ENCODE results near the gene CDH22.

Gene CDH22

DNA sequence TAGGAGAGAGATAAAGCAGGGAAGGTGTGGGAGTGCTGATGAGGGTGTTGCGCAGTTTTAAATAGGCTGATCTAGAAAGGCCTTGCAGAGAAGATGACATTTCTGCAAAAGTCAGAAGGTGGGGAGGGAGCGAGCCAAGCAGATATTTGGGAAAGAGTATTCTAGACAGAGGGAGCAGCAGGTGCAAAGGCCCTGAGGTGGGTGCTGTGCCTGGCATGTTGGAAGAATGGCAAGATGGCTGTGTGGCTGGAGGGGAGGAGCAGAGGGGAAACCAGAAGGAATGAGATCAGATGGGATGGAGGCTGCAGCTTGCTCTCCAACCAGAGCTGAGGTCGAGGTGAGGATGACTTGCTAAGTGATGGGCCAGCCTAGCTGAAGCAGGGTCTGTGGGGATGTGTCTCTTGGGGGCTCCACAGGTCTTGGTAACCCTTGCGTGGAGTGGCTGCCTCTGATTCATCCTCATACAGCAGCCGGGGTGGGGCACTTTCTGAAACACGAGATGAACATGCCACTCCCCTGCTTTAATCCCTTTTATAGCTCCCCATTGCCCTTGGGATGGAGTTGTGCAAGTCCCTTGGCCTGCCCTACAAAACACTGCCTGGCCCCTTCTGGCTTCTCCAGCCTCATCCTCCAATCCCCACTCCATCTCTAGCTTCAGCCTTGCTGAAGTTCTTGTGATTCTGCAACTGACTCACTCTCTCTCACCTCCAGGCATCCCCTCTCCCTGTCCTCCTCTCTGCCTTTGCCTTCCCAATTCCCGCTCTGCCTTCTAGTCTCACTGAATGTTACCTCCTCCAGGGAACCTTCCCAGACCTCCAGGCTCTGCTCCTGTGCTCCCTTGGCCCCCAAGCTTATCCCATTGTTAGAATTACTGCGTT lies 94.1 kb downstream of the CDH22 start:
- Histone ChIP-seq H3K36me3 (no peaks in the 10 kb centered on the region), H3K4me3 (no peak overlapping the region), H3K4me1 (no peaks in the 10 kb centered on the region), H3K4me2 (no peak overlapping the region), H3K27me3 (0 out of 22 replicates have a peak, but pooled peaks cover 0 to 5% (median 0%) of the 10 kb centered on the region in 11 experiments), H4K20me1 (peaks cover 0 to 20% (median 0%) of the 10 kb centered on the region in 11 experiments; a peak in 3 of 22 replicates), H3K27ac (no peak overlapping the region), H3K9me3 (replicated peaks in 1 of 11) (no peaks in the 10 kb centered on the region), H3K9ac (no peak overlapping the region)
- TF ChIP-seq Cebpa-rat (IDR thresholded peaks at IDR 0.05), result no peak

DNA sequence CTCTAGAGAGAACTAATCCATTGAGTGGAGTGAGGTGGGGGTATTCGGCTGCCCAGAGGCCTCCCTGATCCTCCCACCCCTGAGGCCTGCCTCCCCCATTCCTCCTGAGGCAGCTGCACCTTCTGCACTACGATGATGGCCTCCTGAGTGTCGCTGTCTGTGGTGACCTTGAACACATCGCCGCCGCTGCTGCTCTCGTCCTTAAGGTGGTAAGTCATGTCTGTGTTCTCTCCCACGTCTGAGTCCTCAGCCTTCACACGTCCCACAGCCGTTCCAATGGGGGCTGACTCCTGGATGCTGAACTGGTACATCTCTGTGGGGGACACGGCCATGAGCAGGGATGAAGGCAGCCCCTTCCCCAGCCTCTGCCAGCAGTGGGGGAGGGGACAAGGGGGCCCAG lies 95.4 kb downstream of the CDH22 start:
- no peak overlapping the region for H3K27ac ChIP-seq
- H3K9ac ChIP-seq, result no peak overlapping the region
- H3K4me1 ChIP-seq, result peaks cover 0 to 8% (median 2%) of the 10 kb centered on the region in 10 experiments; a peak in 8 of 20 replicates
- H3K9me3 ChIP-seq (replicated peaks in 1 of 11), result no peaks in the 10 kb centered on the region
- H4K20me1 ChIP-seq, result peaks cover 0 to 20% (median 0%) of the 10 kb centered on the region in 11 experiments; a peak in 2 of 22 replicates
- no peak overlapping the region for H3K4me2 ChIP-seq
- H3K36me3 ChIP-seq, result no peaks in the 10 kb centered on the region
- H3K27me3 ChIP-seq, result 0 out of 22 replicates have a peak, but pooled peaks cover 0 to 5% (median 0%) of the 10 kb centered on the region in 11 experiments
- no peak overlapping the region for H3K4me3 ChIP-seq
- no peak for TF ChIP-seq Cebpa-rat (IDR thresholded peaks at IDR 0.05)

DNA sequence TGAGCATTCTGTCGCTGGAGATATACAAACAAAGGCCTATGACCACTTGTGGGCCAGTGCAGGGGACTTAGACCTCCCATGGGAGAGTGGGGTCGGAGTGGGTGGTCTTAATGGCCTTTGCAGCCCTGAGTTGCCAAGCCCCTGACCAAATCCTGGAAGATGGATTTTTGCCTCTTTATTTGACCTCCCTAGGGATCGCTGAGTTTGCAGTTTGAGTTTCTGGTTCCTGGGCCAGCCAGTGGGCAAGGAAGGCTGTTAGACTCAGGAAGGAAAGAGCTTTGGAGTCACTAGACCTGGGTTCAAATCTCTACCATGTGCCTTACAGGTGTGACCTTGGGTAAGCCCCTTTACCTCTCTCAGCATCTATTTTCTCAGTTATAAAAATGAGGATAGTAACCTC lies 96.0 kb downstream of the CDH22 start:
- Histone ChIP-seq H3K4me1 (peaks cover 0 to 15% (median 6%) of the 10 kb centered on the region in 10 experiments; a peak in 11 of 20 replicates), H3K9me3 (replicated peaks in 1 of 11) (no peaks in the 10 kb centered on the region), H3K4me3 (no peak overlapping the region), H3K27ac (no peak overlapping the region), H3K4me2 (no peak overlapping the region), H3K27me3 (0 out of 22 replicates have a peak, but pooled peaks cover 0 to 6% (median 0%) of the 10 kb centered on the region in 11 experiments), H3K36me3 (no peaks in the 10 kb centered on the region), H4K20me1 (peaks cover 0 to 20% (median 0%) of the 10 kb centered on the region in 11 experiments; a peak in 2 of 22 replicates), H3K9ac (no peak overlapping the region)
- 0 out of 22 replicates have a peak, but pooled peaks of 1 of the 11 experiments have one; percentile 5 for TF ChIP-seq Cebpa-rat (IDR thresholded peaks at IDR 0.05)

DNA sequence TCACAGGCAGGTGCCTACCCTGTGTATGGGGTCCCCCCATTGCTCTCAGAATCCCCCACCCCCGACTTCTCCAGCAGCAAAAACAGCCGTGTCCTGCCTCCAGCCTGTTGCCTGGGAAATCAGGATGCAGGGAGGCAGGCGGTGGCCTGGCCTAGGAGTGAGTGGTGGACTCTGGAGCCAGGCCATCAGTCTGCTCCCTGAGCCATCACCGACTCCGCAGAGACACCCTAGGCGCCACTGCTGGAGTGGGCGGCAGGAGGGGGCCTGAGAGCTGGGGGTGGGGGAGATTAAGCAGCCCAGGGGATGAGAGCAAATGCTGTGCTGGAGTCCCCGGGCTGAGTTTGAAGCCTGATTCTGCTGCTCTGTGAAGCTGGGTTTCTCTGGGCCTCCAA lies 97.0 kb downstream of the CDH22 start:
- no peak overlapping the region for H3K4me2 ChIP-seq
- H3K27me3 ChIP-seq, result 0 out of 22 replicates have a peak, but pooled peaks cover 0 to 6% (median 0%) of the 10 kb centered on the region in 11 experiments
- H3K9me3 ChIP-seq (replicated peaks in 1 of 11), result no peaks in the 10 kb centered on the region
- H3K27ac ChIP-seq, result no peak overlapping the region
- H3K9ac ChIP-seq, result no peak overlapping the region
- TF ChIP-seq Cebpa-rat (IDR thresholded peaks at IDR 0.05), result no peak
- H3K4me1 ChIP-seq, result peaks cover 2 to 24% (median 16%) of the 10 kb centered on the region in 10 experiments
- peaks cover 0 to 20% (median 0%) of the 10 kb centered on the region in 11 experiments; a peak in 3 of 22 replicates for H4K20me1 ChIP-seq
- no peaks in the 10 kb centered on the region for H3K36me3 ChIP-seq
- no peak overlapping the region for H3K4me3 ChIP-seq

DNA sequence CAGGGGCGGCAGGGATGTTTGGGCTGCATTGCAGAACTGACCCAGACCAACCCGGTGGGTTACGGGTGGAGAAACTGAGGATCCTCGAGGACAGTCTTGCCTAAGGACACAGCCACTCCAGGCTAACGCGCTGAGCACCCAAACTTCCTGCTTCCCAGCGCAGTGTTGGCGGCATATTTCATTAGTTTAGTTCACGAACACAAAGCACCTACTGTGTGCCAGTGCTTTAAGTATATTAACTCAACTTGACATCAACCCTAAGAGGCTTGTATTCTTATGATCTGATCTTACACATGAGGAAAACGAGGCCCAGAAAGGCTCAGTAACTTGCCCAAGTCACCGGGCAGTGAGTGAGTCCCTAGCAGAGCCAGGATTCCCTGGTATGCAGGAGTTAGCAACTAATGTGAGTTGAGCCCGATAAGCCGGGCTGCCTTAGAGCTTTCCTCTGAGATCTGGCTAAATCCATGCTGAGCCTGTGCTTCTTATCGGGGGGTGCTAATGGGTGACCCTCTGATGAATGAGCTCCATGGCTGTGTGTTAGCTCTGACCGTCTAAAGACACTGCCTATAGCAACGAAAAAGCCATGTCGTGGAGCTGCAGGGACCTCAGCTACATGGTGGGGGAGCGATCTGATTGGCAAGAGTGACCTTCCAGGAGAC lies 97.5 kb downstream of the CDH22 start:
- Histone ChIP-seq H3K4me3 (no peak overlapping the region), H3K36me3 (no peaks in the 10 kb centered on the region), H3K9ac (no peak overlapping the region), H3K27me3 (0 out of 22 replicates have a peak, but pooled peaks cover 0 to 6% (median 0%) of the 10 kb centered on the region in 11 experiments), H3K27ac (no peak overlapping the region), H4K20me1 (peaks cover 0 to 21% (median 0%) of the 10 kb centered on the region in 11 experiments; a peak in 5 of 22 replicates), H3K4me2 (no peak overlapping the region), H3K4me1 (peaks cover 7 to 28% (median 21%) of the 10 kb centered on the region in 10 experiments), H3K9me3 (replicated peaks in 1 of 11) (no peaks in the 10 kb centered on the region)
- no peak for TF ChIP-seq Cebpa-rat (IDR thresholded peaks at IDR 0.05)

DNA sequence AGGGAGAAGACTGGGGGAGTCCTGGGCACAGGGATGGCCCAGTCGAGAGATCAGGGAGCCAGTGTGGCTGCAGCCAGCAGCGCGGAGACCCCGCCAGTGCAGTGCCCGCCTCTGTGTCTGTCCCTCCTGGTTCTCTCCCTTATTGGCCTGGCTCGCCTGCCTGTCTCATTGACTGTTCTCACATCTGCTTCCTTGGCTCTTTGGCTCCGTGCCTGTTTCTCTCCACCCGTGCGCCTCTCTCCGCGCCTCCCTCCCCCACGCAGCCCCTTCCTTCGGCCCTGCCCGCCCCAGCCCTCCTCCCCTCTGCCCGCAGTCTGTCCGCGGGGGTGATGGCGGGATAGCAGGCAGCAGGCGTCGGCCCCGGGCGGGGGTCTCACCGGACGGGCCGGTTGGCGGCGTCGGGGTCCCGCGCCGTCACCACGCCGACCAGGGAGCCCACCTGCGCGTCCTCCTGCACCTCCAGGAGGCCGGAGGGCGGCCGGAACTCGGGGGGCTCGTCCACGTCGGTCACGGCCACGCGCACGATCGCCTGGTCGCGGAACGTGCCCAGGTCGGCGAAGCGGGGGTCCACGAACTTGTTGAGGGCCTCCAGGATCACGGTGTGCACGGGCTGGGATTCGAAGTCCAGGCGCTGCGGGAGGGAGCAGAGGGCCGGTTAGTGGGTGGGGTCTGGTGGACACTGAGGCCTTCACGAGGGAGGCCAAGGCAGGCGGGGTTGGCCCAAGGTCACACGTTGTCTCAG lies 98.2 kb downstream of the CDH22 start:
- Histone ChIP-seq H4K20me1 (peaks cover 0 to 28% (median 0%) of the 10 kb centered on the region in 11 experiments; a peak in 4 of 22 replicates), H3K9ac (no peak overlapping the region), H3K4me3 (no peak overlapping the region), H3K9me3 (replicated peaks in 1 of 11) (no peaks in the 10 kb centered on the region), H3K36me3 (no peaks in the 10 kb centered on the region), H3K4me1 (peaks cover 14 to 35% (median 28%) of the 10 kb centered on the region in 10 experiments), H3K27me3 (0 out of 22 replicates have a peak, but pooled peaks cover 0 to 6% (median 0%) of the 10 kb centered on the region in 11 experiments), H3K27ac (no peak overlapping the region), H3K4me2 (no peak overlapping the region)
- no peak for TF ChIP-seq Cebpa-rat (IDR thresholded peaks at IDR 0.05)

DNA sequence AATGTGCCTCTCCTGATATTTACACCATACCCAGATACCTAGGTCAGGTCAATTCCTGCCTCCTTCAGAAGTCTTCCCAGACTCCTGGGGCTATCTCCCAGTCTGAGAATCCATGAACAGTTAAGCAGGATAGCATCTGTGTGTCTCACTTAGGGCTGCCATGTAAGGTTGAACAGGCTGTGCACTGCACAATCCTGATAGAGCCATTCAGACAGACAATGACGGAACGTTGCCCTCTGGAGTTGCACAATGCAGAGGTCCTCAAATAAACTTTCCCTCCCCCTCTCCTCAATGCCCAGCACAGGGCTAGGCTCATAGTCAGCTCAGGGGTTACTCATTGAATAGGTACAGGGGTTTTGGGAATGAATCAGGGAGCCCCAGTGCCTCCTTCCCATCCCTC lies 100.5 kb downstream of the CDH22 start:
- H3K4me2 ChIP-seq, result peak overlapping the region in 5 of 11 experiments; percentile 69 to 88 (median 82); a peak in 8 of 22 replicates
- peaks cover 21 to 58% (median 38%) of the 10 kb centered on the region in 10 experiments for H3K4me1 ChIP-seq
- no peak overlapping the region for H3K9ac ChIP-seq
- H3K36me3 ChIP-seq, result no peaks in the 10 kb centered on the region
- H3K4me3 ChIP-seq, result no peak overlapping the region
- peaks cover 0 to 22% (median 0%) of the 10 kb centered on the region in 11 experiments; a peak in 4 of 22 replicates for H4K20me1 ChIP-seq
- 0 out of 22 replicates have a peak, but pooled peaks cover 0 to 6% (median 0%) of the 10 kb centered on the region in 11 experiments for H3K27me3 ChIP-seq
- TF ChIP-seq Cebpa-rat (IDR thresholded peaks at IDR 0.05), result no peak
- H3K27ac ChIP-seq, result no peak overlapping the region
- no peaks in the 10 kb centered on the region for H3K9me3 ChIP-seq (replicated peaks in 1 of 11)

DNA sequence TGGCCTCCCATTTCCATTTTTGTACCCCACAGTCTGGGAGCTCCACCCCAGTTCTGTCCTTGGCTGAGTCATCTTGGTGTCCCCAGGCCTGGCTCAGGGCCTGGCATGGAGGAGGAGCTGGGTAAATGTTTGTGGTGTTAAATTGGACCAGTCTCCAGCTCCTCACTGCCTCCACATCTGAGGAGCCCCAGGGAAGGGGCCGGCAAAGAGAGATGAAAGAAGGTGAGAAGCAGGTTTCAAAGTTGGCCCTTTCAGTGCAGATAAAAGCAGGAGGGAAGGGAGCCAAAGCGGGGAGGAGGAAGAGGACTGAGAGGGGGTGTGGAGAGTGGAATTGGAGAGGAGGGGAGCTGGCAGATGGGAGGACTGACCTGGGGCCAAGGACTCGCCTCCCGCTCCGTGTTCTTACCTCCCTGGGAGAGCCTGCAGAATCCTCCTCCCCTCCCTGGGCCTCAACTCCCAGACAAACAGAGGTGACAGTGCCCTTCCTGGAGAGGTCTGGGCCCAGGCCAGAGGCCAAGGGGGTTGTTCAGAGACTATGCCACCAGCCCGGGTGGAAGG lies 101.2 kb downstream of the CDH22 start:
- Histone ChIP-seq H3K9me3 (replicated peaks in 1 of 11) (no peaks in the 10 kb centered on the region), H3K4me2 (peak overlapping the region in 6 of 11 experiments; percentile 69 to 88 (median 77); a peak in 13 of 22 replicates), H3K27me3 (0 out of 22 replicates have a peak, but pooled peaks cover 0 to 6% (median 0%) of the 10 kb centered on the region in 11 experiments), H3K4me1 (peaks cover 21 to 62% (median 39%) of the 10 kb centered on the region in 10 experiments), H3K4me3 (no peak overlapping the region), H4K20me1 (peaks cover 0 to 15% (median 0%) of the 10 kb centered on the region in 11 experiments; a peak in 4 of 22 replicates), H3K27ac (peak overlapping the region in 1 of 11 experiments; percentile 0; a peak in 2 of 22 replicates), H3K36me3 (no peaks in the 10 kb centered on the region), H3K9ac (no peak overlapping the region)
- no peak for TF ChIP-seq Cebpa-rat (IDR thresholded peaks at IDR 0.05)

Measured in BLaER1 treated with 17β-estradiol and CSF1 and Interleukin-3, amounts not matched to agents 10 nM and 100 nM (cell line).